CD4-positive, alpha-beta T cell treated with Interleukin-17A for 1 hour (primary cell): ENCODE data around the gene PAK3.

Source experiments
- DNase-seq: peaks from one replicate; pipeline ENCODE4 v3.0.0-alpha.2; 2020

PAK3 gene

DNA sequence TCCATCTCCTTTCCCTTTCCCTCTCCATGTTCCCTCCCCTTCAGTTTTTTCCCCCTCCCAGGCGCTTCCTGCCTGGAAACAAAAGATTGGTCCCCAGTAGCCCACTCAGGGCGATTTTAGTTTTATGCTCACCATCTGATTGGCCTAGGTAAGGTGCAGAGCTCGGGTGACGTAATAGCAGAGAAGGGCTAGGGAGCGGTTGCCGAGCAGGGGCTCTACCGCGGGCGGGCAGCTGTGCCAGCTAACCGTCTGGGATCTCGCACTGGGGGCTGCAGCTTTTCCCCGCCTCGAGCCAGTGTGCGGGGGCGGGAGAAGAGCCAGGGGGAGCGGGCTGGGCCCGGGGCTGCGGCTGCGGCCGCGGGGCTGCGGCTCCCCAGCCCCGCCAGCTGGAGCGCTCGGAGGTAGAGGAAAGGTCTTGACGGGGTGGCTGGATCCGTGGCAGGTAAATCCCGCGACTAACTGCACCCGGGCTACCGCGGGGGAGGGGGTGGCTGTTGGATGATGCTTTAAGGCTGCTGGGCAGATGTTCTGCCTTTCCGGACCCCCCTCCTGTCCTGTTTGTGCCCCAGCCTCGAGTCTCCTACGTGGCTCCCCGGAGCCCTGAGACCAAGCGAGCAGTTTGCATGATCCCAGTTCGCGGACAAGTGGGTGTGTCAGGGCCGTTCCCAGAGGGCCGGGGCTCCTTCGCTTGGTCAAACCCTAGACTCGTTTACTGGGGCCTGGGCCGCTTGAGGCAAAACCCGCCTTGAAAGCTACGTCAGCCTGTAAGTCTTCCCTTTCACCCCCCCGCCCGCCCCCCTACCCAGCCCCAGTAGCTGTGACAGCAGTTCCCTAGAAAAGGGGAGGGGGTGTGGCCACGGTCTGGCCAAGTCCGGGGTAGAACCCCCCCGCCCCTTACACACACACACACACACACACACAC is at the start of gene PAK3:
Gene PAK3 (plus strand): TSS at position 218 of the 922 bp plus-strand sequence. CDS start 26,913 bp downstream, outside the sequence.
- peak; percentile 61 for DNase-seq

DNA sequence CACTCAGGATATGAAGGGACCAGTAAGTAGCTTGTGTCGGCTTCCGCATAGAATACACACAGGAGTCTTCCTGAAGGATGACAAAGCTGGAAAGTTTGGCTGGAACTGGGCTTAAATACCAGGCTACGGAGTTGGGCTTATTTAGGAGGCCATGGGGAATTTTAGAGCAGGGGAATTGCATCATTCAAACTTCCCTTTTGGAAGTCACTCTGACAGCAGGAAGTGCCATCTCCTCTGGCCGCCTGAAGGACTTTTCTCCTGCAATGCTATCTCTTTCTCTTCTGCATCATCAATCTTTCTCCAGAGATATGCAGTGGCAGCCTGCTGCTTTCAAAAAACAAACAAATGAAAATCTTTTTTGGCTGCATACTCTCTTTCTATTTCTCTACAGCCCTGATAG is 48.4 kb upstream of the PAK3 start:
- DNase-seq, result no peak

DNA sequence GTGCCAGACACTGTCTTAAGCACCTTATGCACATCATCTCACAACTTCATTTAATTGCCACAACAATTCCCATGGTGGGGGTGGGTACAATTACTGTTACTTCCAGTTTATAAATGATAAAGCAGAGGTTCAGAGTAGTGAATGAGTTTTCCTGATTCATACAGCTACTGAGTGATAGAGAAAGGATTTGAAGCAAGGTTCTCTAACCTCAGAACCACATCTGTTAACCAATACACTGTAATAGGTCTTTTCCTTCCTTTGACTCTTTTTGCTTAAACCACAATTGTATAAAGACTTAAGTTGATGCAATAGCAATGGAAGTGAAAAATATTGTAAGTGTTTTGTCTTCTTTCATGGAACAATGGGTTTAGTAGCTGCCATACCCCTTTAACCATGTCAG is 43.5 kb upstream of the PAK3 start:
- no peak for DNase-seq

DNA sequence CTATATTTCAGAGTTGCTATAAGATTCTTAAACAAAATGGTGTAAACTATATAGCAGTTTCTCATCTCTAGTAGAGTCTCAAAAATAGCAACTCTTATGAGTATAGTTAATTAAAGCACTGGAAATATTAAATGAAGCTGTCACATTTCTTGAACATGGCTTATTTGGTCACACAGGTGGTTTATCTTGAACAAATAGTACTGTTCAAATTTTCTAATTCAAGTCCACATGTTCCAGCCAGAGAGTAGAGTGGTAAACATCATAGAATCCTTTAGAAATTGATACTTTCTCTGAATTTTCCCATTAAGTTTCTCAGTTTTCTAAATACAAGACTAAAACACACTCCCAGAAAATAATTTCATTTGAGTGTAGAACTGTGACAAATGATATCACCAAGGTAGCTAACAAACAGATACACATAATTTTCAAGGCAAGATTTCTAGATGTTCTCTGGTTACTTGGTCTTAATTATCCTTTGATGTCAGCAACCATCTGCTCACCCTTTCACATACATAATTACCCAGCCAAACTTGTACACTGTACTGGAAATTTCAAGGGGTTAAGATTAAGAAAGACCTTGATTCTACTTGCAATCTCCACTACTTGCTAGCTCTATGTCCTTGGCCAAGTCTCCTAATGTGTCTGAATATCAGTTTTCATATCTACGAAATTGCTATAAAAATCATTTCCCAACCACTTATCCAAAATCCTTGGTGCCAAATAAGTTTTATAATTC is 24.3 kb upstream of the PAK3 start:
- DNase-seq, result no peak

DNA sequence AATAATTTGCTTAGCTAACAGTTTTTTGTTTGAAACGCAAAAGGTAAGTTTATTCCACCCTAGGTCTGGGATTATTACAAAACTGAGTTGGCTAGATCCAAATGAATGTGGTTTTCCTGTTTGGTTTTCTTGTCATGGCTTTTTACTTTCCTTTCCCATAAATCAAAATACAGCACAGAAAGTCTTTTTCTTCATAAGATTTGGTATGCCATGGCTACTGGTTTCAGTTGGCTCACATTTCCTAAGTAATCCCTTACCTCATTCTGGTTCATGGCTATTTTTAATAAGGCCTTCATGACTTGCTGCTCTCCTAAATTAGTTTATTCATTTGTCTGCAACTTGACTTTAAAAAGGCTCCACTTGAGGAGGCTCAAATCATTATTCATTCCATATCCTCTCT is 12.9 kb upstream of the PAK3 start:
- no peak for DNase-seq

DNA sequence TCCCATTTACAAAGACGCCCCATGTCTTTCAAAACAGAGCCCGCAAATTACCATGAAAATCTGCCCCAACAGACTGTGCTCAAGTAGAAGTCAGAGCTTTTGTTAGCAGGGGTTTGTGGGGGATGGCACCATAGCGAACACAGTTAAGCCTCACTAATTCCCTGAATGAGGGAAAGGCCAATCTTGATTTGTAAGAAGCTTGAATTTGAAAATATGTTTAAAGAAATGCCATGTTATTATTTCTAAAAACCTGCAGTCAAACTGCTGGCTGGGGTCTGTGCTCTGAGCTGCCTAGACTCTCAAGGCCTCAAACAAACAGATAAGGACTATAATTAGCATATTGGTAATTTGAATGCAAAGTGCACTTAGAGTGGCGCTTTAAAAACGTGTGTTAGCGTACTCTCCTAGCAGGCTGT is 9.4 kb upstream of the PAK3 start:
- DNase-seq, result no peak

DNA sequence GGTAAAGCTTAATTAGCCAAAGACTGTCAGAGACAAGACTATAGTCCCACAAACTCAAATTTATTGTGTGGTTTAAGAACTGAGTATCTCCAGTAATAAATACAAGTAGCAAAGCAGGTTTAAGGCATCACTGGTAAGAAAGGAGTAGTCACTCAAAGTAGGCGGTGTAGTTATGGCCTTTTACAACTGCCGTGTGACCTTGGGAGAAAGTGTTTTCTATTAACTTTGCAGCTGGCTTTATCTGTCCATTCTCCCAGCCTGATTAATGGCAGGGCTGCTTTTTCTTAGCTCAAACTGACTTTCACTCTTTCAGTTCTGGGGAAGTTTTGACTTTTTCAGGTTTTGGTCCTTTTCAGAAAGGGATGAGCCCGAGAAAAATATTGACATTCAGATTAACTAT is 7.4 kb upstream of the PAK3 start:
- no peak for DNase-seq

DNA sequence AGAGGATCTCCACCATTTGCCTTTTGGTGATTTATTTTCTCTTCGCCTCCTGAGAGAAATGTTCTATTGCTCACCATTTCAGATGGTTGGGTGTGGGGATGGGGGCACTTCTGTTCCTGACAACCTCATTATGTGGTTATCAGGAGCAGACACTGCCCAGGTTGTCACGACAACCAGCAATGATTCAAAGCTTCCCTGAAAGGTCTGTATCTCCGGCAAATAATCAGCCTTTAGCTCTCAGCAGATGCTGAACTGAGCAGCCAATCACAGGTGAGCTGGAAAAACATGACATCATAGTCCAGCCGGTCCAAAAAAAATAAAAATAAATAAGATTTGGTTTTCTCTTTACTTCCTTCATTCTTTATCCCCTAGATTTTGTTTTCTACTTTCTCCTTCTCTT is 5.5 kb upstream of the PAK3 start:
- no peak for DNase-seq

DNA sequence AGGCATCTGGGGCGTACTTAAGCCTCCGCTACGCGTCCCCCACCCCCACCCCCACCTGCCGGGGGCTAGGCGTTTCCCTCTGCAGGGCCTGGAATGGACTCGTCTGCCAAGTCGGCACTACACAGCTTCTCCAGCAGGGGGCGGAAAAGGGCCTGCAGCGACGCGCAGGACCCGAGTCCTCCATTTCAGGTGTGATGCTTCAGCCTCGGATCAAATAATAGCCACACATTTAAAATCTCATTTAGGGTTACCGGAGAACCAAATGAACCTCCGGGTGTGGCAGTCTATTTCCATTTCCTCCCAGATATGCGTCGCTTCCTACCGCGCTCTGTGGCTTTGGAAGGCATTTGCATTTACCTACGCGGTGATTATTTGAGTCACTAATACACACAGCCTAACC is 2.9 kb downstream of the PAK3 start:
- DNase-seq, result peak; percentile 77

DNA sequence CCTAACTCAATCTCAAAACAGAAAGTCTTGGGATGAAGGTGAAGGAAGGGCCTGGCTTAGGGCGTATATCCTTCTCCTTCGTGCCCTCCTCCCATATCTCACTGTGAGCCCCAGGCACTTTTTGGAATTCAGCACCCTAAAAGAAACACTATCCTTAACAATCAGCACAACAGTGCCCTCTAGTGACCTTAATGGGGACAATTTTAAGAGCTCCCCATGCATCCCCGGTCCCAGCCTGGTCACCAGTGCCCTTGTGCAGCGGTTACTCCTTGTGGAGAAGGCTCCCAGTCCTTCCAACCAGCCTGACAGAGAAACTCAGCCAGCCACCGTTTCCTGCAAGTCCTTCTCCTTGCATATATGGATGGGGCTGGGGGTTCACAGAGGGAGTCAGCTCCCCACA is 4.2 kb downstream of the PAK3 start:
- DNase-seq, result peak; percentile 56

DNA sequence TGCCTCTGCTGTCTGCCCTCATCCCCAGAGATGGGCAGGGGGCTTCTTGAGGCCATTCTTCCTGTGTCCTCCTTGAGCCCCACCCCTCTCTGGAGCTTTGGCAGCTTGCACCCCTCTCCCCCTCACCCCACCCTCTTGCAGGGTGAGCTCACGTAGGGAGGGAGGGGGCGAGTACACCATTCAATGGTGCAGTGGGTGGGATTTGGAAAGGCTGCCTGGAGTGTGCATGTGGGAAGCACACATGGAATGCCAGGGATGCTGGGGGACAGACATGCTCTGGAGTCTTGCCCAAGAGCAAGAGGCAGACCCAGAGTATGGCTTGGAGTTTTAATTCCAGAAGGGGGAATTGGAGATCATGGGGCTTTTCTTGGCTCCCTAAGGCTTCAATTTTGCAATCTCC is 5.6 kb downstream of the PAK3 start:
- DNase-seq, result no peak

DNA sequence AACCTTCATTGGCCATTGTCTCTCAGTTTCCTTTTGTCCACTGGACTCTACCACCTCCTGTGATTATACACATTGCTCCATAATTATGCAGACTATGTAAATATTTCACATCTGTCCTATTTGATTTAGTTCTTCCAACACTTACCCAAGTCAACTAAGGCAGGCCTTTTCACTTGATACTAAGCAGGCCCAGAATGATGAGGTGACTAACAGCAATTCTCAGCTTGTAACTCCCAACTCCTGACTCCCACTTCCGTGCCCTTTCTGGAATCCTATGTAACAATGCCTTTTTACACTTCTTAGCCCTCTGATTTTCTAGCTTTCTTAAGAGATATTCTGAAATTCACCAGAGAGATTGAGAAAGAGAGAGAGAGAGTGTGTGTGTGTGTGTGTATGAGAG is 6.6 kb downstream of the PAK3 start:
- DNase-seq, result no peak

DNA sequence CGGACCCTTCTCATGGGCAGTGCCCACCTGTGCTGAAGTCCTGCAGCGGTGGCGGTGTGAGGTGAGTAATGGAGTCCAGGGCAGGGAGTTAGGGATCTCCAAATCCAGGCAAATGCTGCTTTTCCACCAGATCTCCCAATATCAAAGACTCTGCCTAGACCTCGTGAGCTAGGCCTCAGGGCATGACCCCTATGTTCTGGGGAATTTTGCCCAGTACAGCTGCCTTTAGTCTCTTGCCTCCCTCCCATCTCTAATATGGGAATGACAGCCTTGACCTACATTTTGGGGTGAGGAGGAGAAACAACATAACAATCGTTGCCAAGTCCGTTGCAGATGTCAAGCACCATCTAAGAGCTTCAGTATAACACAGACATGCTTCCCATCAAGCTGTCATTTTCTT is 7.3 kb downstream of the PAK3 start:
- DNase-seq, result no peak

DNA sequence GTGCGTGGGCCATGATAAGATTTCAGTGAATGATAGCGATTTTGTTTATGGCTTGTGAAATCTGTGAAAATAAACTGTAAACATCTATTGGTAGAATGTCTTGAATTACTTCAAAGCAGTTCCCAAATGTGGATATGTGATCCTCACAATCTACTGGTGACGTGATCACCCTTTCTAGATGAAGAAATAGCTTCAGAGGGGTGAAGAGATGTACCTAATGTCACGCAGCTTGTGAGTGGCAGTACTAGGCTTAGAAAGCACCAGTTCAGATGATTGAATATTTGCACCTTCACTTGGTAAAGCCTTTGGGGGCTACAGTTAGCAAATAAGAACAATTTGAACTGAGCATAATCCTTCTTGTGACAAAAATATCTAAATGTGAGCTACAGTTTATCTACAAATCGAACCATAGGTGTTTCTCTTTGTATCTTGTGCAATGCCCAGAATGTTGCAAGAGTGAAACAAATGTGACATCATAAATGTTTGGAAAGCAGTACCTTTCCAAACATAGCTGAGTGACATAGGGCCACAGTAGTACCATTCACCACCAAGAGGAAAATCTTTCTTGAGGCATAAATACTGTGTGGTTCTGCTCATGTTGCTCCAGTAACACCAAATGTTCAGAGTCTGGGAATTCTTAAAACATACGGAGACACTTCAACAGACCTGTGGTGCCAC is 14.2 kb downstream of the PAK3 start:
- DNase-seq, result no peak

DNA sequence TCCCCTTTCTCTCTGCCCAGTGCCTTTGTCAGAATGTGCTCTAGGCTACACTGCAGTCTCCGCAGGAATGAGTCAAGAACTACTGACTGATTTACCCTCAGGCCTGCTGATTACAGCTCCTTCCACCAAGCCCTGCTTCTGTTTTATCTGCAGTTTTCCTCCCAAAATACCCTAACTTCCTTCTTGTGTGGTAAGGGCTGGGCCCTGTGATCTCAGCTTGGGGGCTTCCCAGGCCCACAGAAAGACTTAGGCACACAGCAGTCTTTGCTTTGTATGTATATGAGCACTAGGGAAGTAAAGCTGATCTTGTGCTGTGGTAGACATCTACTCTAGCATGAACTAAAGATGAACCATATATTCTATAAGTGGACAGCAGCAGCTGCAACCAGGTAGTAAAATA is 18.8 kb downstream of the PAK3 start:
- DNase-seq, result no peak

DNA sequence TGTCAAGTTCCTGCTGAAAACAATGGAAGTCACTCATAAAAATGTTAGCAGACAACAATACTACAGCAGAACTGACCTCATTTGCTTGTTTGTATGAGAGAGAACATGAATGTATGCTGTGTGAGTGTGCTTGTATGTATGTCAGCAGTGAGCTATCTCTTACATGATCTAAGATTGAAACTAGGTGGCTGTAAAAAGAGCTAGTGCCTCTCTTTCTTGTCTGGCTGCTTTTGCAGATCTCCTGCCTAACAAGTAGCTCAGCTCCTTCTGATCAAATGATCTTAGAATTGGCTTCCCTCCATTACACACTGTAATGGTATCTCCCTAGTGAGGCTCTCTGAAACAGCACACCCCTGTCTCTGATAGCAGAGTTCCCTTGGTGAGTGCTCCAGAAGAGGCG is 20.7 kb downstream of the PAK3 start:
- no peak for DNase-seq

DNA sequence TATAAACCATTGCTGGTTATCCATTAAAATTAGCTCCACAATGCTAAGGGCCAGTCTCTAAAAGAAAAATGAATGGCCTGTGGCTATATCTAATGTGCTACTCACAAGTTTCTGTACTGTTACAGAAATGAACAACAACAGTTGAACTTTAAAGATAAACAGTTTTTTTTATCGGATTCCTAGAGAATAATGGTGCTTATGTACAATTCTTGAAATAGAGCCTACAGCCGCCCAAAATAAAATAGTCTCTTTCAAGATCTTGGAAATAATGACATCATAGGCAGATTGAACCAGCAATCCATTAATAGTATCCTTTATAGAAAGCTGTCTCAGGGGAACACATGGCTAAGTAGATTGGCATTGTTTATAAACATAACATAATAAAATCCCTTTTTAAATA is 23.4 kb downstream of the PAK3 start:
- DNase-seq, result no peak

DNA sequence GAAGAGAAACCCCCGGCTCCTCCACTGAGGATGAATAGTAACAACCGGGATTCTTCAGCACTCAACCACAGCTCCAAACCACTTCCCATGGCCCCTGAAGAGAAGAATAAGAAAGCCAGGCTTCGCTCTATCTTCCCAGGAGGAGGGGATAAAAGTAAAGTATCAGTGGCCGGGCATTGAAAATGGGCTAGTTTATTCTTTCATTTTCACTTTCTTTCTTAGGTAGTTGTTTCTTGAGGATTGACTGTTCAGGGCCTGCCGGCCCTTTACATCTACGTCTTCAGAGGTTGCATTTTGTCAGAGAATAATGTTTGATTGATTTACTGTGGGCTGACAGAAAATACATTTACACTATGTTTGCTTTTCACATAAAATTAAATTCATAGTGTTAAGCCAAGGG is 27.1 kb downstream of the PAK3 start:
- peak; percentile 44 for DNase-seq

DNA sequence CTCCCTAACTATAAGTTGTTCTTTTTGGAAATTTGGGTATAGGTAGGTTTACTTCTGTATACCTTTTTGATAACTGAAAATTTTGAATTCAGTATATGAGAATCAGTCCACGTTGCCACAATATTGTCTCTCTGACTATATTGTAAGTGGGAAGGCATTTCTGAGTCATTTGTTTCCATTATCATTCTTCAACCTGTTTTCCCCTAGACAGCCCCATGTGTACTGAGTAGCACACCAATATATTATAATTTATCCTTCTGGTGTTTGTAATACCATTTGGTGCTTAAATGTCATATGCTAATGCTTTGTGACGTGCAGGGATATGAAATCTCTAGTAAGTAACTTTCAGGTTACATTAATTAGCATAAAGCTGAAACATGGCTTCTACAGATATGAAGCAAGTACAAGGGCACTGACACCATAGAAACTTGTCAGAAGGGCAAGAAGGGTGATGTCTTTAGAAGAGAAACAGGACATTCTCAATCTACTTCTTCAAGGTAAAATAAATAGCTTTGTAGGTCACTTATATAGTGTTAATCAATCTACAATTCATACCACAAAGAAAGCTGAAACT is 27.7 kb downstream of the PAK3 start:
- no peak for DNase-seq

DNA sequence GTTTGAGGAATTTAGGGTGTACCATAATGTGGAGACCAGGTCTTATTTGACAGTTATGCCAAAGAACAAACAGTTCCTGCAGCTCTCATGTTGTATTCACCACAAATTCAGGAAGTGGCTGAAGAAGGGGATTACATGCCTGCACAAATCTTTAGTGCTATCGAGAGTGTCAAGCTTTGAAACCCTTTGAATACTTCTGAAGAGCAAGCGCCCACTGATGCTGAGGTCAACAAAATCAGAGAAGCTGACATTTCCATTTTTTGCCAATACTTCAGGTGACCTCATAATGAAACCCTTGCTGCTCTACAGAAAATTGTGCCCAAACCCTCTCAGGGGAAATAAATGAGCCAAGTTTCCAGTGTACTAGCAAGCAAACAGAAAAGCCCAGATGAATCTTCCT is 28.4 kb downstream of the PAK3 start:
- no peak for DNase-seq

DNA sequence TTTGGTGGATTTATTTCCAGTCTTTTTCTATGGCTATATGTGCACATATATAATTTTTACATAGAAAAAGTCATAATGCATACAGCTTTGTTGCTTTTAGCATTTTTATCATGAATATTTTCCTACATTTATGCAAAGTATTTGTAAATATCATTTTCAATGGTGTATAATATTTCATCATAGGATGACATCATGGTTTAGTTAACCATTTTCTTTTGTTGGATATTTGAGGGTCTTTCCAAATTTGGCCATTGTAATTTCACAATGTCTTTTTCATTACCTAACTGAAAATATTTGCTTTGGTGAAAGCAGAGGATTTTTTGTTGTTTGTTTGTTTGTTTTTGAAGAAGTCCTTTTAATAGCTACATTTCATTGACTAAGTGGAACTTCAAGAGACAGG is 31.0 kb downstream of the PAK3 start:
- DNase-seq, result no peak

DNA sequence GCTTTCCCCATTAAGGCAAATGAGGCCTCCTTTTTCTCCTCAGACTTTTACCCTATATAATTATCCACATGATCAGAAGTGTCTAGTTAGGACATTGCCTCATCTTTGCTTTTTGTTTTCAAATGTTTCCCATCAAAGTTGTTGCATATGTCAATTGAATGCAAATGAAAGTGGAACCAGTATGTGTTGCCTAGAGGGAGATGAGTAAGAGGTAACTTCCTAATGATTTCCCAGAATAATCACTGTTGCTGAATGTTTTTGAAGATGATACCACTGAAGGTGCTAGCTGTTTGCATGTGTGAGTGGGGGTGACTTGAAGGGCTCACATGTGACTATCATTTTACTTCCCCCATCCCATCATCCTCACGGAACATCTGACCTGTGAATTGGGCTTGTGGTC is 33.9 kb downstream of the PAK3 start:
- no peak for DNase-seq

DNA sequence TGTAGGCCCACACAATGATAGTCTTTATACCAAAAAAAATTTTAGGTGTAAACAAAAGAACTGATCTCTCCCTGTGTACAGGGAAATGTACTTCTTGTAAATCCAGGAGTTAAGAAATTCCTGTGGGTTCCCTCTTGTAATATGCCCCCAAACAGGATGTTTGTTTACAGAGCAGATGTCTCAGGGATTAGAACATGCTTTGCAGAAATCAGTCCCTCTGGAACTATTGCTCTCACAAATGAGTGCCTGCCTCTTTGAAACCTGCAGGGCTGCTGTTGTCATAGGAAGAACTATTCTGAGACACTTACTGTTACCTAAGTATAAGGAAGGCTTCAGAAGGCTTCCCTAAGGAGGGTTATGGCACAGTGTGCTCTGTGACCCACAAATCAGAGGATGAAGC is 35.6 kb downstream of the PAK3 start:
- no peak for DNase-seq
